Stimulated activated CD4-positive, alpha-beta T cell treated with anti-CD3 and anti-CD28 coated beads, Interleukin-12 subunit alpha, Interleukin-12 subunit beta, amount 100 ng/mL, for 24 hours (primary cell): ENCODE results near the gene CIBAR2.

Experiments used
- DNase-seq, 2 experiments: peaks; one replicate each; pipeline ENCODE4 v3.0.0-alpha.2; 2020; ENCODE audit warnings: low read depth in 2 of 2

CIBAR2 gene

GRCh38 chr16:85083051-85083639 lies 29.1 kb downstream of the CIBAR2 start:
- DNase-seq = no peak

DNA sequence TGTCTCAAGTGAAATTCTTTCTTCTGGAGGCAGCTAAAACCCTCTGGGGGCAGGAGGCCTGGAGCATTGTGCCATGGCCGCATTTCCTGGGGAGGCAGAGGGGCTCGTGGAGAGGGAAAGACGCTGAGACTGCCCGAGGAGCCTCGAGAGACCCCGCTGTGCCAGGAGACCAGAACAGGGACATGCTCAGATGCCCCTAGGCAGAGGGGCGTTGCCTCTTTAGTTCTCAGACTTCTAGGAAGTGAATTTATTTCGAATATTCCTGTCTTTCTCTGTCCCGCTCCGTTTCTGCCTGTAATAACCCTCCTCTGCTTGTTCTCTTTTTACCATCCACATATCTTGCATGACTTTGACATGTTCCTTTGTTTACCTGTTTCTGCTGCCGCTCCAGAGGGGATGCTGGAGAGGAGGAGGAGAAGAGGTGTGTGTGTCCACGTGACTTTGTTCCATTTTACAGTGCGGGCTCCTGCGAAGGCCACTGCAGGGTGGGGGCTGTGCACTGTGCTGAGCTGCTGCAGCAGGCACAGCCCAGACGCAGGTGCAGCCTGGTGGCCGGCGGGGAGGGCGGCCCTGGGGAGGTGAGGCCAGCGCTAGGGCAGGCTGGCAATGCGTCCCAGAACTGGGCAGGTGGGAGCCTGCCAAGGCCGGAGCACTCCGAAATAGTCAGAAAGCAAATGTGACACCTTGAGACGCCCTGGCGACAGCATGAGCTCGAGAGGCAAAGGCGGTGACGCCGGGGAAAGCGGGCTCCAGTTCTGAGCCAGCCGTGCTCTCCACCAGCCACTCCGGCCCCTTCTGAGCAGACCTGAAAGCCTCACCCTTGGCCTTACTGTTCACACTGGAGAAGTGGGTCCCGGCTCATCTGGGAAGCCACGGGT lies 29.9 kb downstream of the CIBAR2 start:
- no peak for DNase-seq

DNA sequence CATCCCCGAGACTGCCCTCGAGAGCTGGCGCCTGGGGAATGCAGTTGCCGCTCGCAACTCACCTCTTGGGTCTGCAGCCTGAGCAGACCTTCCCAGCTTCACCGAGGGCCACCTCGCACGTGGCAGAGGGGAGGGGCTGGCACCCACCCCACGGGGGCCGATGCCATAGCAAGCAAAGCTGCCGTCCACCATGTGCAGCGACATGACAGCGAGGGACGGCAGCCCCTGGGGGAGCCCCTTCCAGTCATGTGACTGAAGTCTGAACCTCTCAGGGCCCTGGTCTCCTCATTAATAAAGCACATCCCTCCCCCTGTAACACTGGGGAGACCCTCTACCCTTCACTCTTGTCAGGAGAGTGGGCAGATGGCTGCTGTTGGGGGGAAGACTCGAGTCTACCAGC lies 30.5 kb downstream of the CIBAR2 start:
- no peak for DNase-seq

DNA sequence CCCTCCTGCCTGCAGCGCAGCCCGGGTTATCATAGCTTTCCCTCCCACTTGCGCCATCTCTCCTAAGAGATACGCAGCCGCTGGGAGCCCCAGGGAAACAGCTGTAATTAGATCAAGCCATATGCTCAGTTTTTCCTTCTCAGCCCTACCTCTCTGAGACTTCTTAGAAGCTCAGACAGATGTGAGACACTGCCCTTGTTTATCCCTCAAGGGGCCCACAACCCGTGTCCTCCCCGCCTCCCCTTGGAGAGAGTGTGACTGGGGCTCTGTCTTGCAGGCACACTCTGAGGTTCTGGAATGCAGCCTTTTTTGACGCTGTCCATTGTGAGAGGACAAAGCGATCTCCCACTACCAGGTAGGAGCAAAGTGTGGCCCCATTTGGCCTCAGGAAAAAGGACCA lies 31.2 kb downstream of the CIBAR2 start:
- DNase-seq = no peak

GRCh38 chr16:85079785-85080570 lies 32.3 kb downstream of the CIBAR2 start:
- DNase-seq = no peak

DNA sequence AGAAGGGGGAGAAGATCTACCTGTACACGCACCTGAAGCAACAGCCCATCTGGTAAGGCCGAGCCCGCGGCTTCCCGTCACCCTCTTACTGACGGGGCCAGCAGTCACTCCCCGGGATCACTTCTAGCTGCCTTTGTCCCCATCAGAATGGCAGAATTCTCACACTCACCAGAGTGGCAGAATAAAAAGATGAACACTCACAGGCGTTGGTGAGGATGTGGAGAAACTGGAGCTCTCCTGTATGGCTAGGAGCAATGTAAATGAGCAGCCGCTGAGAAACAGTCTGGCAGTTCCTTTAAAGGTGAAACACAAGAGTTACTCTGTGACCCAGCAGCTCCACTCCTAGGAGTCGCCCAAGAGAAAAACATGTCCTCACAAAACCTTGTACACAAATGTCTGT lies 33.3 kb downstream of the CIBAR2 start:
- DNase-seq = no peak

DNA sequence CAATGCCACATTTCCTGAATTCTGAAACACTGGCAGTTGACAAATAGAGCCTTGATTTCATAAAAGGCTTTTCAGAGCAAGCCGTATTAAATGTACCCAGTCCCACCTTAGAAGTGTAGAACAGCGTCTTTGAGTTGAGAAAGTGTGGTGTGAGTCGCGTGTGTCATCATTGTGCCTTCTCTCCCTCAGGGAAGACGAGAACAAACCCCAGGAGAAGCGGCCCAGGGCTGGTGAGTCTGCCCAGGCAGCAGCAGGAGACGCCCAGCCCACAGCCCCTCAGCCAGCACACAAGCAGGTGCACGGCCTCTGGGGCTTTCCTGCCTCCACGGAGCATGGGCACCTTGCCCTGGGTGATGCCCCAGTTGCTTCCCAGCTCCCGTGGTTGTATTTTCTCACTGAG lies 34.0 kb downstream of the CIBAR2 start:
- DNase-seq = no peak

DNA sequence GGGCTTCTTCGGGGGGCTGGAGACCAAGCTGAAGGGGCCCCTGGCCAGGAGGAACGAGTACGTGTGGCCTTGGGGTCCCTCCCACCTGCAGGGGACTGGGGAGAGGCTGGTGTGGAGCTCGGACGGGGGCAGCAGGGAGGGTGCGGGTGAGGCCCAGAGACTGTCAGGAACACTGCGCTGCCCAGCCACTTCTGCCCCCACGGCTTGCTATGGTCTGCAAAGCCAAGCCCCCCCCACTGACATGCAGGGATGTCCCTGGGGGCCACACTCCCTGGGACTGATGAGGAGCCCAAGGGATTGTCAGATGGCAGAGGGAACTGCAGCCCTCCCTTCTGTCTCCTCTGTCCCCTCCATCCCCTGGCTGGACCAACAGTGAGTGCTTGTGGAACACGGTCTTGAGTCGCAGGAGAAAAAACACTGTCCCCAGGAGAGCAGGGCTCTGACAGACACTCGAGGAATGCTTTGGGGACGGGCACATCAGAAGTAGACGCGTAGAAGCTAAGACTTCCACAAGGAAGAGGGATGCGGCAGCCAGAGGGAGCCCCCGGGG lies 34.6 kb downstream of the CIBAR2 start:
- DNase-seq = no peak

GRCh38 chr16:85077039-85077438 lies 35.2 kb downstream of the CIBAR2 start:
- no peak for DNase-seq

- DNase-seq = no peak
Measured at GRCh38 chr16:85075236-85075924, 36.9 kb downstream of the CIBAR2 start.

- no peak for DNase-seq
Measured at GRCh38 chr16:85074225-85074914, 37.9 kb downstream of the CIBAR2 start.

DNA sequence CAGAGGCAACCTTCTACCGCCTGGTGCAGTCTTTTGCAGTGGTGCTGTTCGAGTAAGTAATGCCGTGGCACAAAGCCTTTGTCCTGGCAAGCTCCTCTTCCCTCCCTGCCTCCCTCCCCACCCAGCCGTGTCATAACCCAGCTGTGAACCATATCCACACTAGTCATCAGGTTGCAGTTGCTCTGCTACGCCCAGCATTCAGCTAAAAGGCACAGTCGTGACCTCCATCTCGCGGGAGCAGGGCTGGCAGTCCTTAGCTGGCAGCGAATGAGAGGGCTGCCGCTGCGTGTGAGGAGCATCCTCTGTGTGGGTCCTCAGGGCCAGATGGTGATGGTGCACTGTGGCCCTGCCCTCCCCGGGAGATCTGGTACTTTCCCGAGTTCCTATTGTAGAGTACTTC lies 39.3 kb downstream of the CIBAR2 start:
- DNase-seq = no peak

DNA sequence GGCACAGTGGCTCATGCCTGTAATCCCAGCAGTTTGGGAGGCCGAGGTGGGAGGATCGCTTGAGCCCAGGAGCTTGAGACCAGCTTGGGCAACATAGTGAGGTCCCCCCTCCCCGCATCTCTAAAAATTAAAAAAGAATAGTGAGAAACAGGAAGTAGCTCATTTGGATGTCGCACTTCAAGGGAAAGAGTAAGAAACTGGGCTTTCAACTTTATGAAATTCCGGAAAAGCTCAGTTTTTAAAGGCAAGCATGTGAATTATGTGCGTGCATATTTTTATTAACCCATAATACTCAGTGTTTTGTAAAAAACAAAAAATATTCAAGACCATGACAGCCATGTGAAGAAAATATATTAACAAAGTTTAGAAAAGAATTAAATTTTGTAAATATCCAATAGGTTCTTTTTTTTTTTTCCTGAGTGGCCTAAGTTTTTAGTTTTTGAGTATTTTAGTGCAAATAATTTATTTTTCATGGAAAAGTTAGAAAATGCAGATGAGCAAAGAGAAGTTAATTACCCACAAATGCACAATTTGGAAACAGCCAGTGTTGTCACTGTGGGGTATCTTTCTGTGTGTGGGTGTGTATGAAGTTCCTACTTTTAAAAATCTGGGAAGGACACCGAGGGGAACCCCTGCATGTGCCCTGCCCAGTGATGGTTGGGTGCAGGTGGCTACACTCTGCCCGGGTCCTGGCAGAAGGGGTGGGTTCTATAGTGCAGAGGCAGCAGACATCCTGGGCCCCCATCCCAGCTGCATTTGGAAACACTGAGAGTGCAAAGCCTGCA lies 40.0 kb downstream of the CIBAR2 start:
- DNase-seq = no peak

DNA sequence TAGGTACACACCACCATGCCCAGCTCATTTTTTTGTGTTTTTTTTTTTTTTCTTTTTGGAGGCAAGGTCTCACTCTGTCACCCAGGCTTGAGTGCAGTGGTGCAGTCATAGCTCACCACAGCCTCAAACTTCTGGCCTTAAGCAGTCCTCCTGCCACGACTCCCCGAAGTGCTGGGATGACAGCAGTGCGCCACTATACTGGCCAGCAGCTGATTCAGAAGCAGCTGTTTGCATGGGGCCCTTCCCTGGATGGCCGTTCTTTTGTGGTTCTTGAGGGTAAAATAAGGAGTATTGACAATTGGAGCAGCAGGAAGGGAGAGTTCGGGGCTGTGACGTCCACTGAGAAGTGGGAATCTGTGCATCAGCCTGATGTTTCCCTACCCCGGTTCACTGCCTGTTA lies 43.1 kb downstream of the CIBAR2 start:
- DNase-seq = no peak

GRCh38 chr16:85068746-85069145 lies 43.5 kb downstream of the CIBAR2 start:
- DNase-seq = no peak

DNA sequence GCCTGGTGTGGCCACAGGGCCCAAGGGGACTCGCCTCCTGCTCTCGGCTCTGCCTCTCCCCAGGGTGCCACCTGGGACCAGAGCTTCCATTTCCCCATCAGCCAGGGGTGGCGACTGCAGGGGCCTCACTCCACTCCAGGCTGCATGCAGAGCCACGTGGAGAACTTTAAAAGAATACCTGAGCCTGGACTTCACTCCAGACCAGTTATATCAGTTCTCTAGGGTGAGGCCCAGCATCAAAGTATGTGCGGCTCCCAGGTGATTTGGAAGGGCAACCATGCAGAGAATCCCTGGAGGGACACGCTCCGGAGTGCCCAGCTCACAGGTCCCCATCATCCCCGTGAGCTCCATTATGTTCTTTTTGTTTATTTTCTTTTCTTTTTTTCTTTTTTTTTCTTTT lies 44.8 kb downstream of the CIBAR2 start:
- no peak for DNase-seq

DNA sequence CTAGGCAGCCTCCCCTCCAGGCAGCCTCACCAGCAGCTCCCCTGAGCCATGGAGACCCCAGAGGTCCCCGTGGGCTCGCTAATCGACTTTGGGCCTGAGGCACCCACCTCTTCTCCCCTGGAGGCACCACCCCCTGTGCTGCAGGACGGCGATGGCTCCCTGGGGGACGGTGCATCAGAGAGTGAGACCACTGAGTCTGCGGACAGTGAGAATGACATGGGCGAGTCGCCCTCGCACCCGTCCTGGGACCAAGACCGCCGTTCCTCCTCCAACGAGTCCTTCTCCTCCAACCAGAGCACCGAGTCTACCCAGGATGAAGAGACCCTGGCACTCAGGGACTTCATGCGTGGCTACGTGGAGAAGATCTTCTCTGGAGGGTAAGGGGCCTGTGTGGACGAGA lies 45.2 kb downstream of the CIBAR2 start:
- no peak for DNase-seq

- DNase-seq = no peak
Measured at GRCh38 chr16:85066346-85066885, 45.9 kb downstream of the CIBAR2 start.

GRCh38 chr16:85065099-85065498 lies 47.2 kb downstream of the CIBAR2 start:
- no peak for DNase-seq

GRCh38 chr16:85064186-85064585 lies 48.1 kb downstream of the CIBAR2 start:
- DNase-seq = no peak
